ENCODE data around the gene CYTH1. TPM values are rescaled to one million over a fixed set of nuclear protein-coding genes. Genes with fewer than 3 reads are reported as not detected.

Gene CYTH1
- total and polyA plus RNA-seq, 5 donors from 2014 or later: 202 to 487 (median 206) TPM

- Histone ChIP-seq H3K27me3 (ENCODE audit: control insufficient read depth, insufficient read depth, low read length) (no peaks in the 10 kb centered on the region), H3K27ac (ENCODE audit: insufficient read depth, low read length, poor library complexity, severe bottlenecking) (peak overlapping the region; percentile 69), H3K4me1 (ENCODE audit: control insufficient read depth, insufficient read depth, low read length, poor library complexity, severe bottlenecking) (peaks cover 91% of the 10 kb centered on the region), H3K9me3 (ENCODE audit: control insufficient read depth in 2 of 2, low read length in 2 of 2) (no peaks in the 10 kb centered on the region), H3K36me3 (ENCODE audit: control insufficient read depth, insufficient read depth, low read length) (peaks cover 6% of the 10 kb centered on the region), H3K4me3 (ENCODE audit: low read depth, low read length) (peak overlapping the region; percentile 51)
- peaks cover 36 to 90% (median 80%) of the 10 kb centered on the region in 4 donors for H3K4me1 Mint-ChIP-seq
- peaks cover 8% of the 10 kb centered on the region for H3K36me3 Mint-ChIP-seq
- H3K4me3 Mint-ChIP-seq: peak overlapping the region; percentile 62 to 83 (median 78)
- ATAC-seq (ENCODE audit: low read depth in 2 of 2) (no peak), DNase-seq (no peak)
- H3K9me3 Mint-ChIP-seq: no peaks in the 10 kb centered on the region
- no peaks in the 10 kb centered on the region for H3K27me3 Mint-ChIP-seq
- H3K27ac Mint-ChIP-seq: peak overlapping the region; percentile 70 to 89 (median 86)
Measured at GRCh38 chr17:78717431-78717980, 64.6 kb downstream of the CYTH1 start.

GRCh38 chr17:78716814-78717393, 65.2 kb downstream of the CYTH1 start:
- H3K27ac ChIP-seq (ENCODE audit: insufficient read depth, low read length, poor library complexity, severe bottlenecking): peak overlapping the region; percentile 69
- peaks cover 90% of the 10 kb centered on the region for H3K4me1 ChIP-seq (ENCODE audit: control insufficient read depth, insufficient read depth, low read length, poor library complexity, severe bottlenecking)
- H3K36me3 Mint-ChIP-seq: peaks cover 8% of the 10 kb centered on the region
- no peaks in the 10 kb centered on the region for H3K27me3 Mint-ChIP-seq
- ATAC-seq (ENCODE audit: low read depth in 2 of 2) (peak; percentile 18 to 43), DNase-seq (peak in 1 of 3 donors; percentile 30)
- H3K4me3 ChIP-seq (ENCODE audit: low read depth, low read length): peak overlapping the region; percentile 65
- no peaks in the 10 kb centered on the region for H3K27me3 ChIP-seq (ENCODE audit: control insufficient read depth, insufficient read depth, low read length)
- H3K4me1 Mint-ChIP-seq: peaks cover 36 to 90% (median 77%) of the 10 kb centered on the region in 4 donors
- no peaks in the 10 kb centered on the region for H3K9me3 ChIP-seq (ENCODE audit: control insufficient read depth in 2 of 2, low read length in 2 of 2)
- H3K36me3 ChIP-seq (ENCODE audit: control insufficient read depth, insufficient read depth, low read length): peaks cover 6% of the 10 kb centered on the region
- H3K4me3 Mint-ChIP-seq: peak overlapping the region; percentile 62 to 83 (median 78)
- no peaks in the 10 kb centered on the region for H3K9me3 Mint-ChIP-seq
- H3K27ac Mint-ChIP-seq: peak overlapping the region; percentile 1 to 89 (median 67)

- Histone ChIP-seq H3K27me3 (ENCODE audit: control insufficient read depth, insufficient read depth, low read length) (no peaks in the 10 kb centered on the region), H3K9me3 (ENCODE audit: control insufficient read depth in 2 of 2, low read length in 2 of 2) (no peaks in the 10 kb centered on the region), H3K27ac (ENCODE audit: insufficient read depth, low read length, poor library complexity, severe bottlenecking) (peak overlapping the region; percentile 69), H3K36me3 (ENCODE audit: control insufficient read depth, insufficient read depth, low read length) (peaks cover 6% of the 10 kb centered on the region), H3K4me1 (ENCODE audit: control insufficient read depth, insufficient read depth, low read length, poor library complexity, severe bottlenecking) (peaks cover 90% of the 10 kb centered on the region), H3K4me3 (ENCODE audit: low read depth, low read length) (peak overlapping the region; percentile 65)
- peaks cover 8% of the 10 kb centered on the region for H3K36me3 Mint-ChIP-seq
- H3K27ac Mint-ChIP-seq: peak overlapping the region in 1 of 3 donors; percentile 89
- ATAC-seq (ENCODE audit: low read depth in 2 of 2): no peak
- H3K9me3 Mint-ChIP-seq: no peaks in the 10 kb centered on the region
- no peaks in the 10 kb centered on the region for H3K27me3 Mint-ChIP-seq
- peaks cover 36 to 90% (median 79%) of the 10 kb centered on the region in 4 donors for H3K4me1 Mint-ChIP-seq
- DNase-seq: no peak
- H3K4me3 Mint-ChIP-seq: peak overlapping the region; percentile 62 to 95 (median 78)
Measured at GRCh38 chr17:78716292-78716691, 65.8 kb downstream of the CYTH1 start.

GRCh38 chr17:78715876-78716275, 66.2 kb downstream of the CYTH1 start:
- H3K27ac ChIP-seq (ENCODE audit: insufficient read depth, low read length, poor library complexity, severe bottlenecking): peak overlapping the region; percentile 69
- H3K4me3 Mint-ChIP-seq: peak overlapping the region; percentile 62 to 95 (median 78)
- H3K27me3 Mint-ChIP-seq: no peaks in the 10 kb centered on the region
- peaks cover 8% of the 10 kb centered on the region for H3K36me3 Mint-ChIP-seq
- peaks cover 6% of the 10 kb centered on the region for H3K36me3 ChIP-seq (ENCODE audit: control insufficient read depth, insufficient read depth, low read length)
- peaks cover 36 to 88% (median 78%) of the 10 kb centered on the region in 4 donors for H3K4me1 Mint-ChIP-seq
- peak overlapping the region; percentile 65 for H3K4me3 ChIP-seq (ENCODE audit: low read depth, low read length)
- H3K9me3 Mint-ChIP-seq: no peaks in the 10 kb centered on the region
- H3K9me3 ChIP-seq (ENCODE audit: control insufficient read depth in 2 of 2, low read length in 2 of 2): no peaks in the 10 kb centered on the region
- DNase-seq (no peak), ATAC-seq (ENCODE audit: low read depth in 2 of 2) (no peak)
- peak overlapping the region; percentile 83 to 89 (median 87) for H3K27ac Mint-ChIP-seq
- H3K4me1 ChIP-seq (ENCODE audit: control insufficient read depth, insufficient read depth, low read length, poor library complexity, severe bottlenecking): peaks cover 88% of the 10 kb centered on the region
- H3K27me3 ChIP-seq (ENCODE audit: control insufficient read depth, insufficient read depth, low read length): no peaks in the 10 kb centered on the region

- H3K27me3 Mint-ChIP-seq: no peaks in the 10 kb centered on the region
- peaks cover 39 to 92% (median 80%) of the 10 kb centered on the region in 4 donors for H3K4me1 Mint-ChIP-seq
- peak overlapping the region; percentile 87 to 97 (median 89) for H3K27ac Mint-ChIP-seq
- no peaks in the 10 kb centered on the region for H3K27me3 ChIP-seq (ENCODE audit: control insufficient read depth, insufficient read depth, low read length)
- H3K36me3 Mint-ChIP-seq: peaks cover 8% of the 10 kb centered on the region
- H3K4me1 ChIP-seq (ENCODE audit: control insufficient read depth, insufficient read depth, low read length, poor library complexity, severe bottlenecking): peaks cover 89% of the 10 kb centered on the region
- peaks cover 6% of the 10 kb centered on the region for H3K36me3 ChIP-seq (ENCODE audit: control insufficient read depth, insufficient read depth, low read length)
- no peak for ATAC-seq (ENCODE audit: low read depth in 2 of 2)
- peak overlapping the region; percentile 69 for H3K27ac ChIP-seq (ENCODE audit: insufficient read depth, low read length, poor library complexity, severe bottlenecking)
- H3K4me3 ChIP-seq (ENCODE audit: low read depth, low read length): peak overlapping the region; percentile 65
- peak overlapping the region; percentile 62 to 95 (median 78) for H3K4me3 Mint-ChIP-seq
- DNase-seq: no peak
- no peaks in the 10 kb centered on the region for H3K9me3 ChIP-seq (ENCODE audit: control insufficient read depth in 2 of 2, low read length in 2 of 2)
- H3K9me3 Mint-ChIP-seq: no peaks in the 10 kb centered on the region
Measured at GRCh38 chr17:78715000-78715771, 66.9 kb downstream of the CYTH1 start.

- no peak for ATAC-seq (ENCODE audit: low read depth in 2 of 2)
- H3K27me3 ChIP-seq (ENCODE audit: control insufficient read depth, insufficient read depth, low read length): no peaks in the 10 kb centered on the region
- peak overlapping the region; percentile 65 for H3K4me3 ChIP-seq (ENCODE audit: low read depth, low read length)
- H3K36me3 ChIP-seq (ENCODE audit: control insufficient read depth, insufficient read depth, low read length): peaks cover 7% of the 10 kb centered on the region
- peaks cover 44 to 92% (median 81%) of the 10 kb centered on the region in 4 donors for H3K4me1 Mint-ChIP-seq
- no peak for DNase-seq
- peak overlapping the region; percentile 64 to 97 (median 86) for H3K27ac Mint-ChIP-seq
- H3K9me3 Mint-ChIP-seq: no peaks in the 10 kb centered on the region
- H3K27ac ChIP-seq (ENCODE audit: insufficient read depth, low read length, poor library complexity, severe bottlenecking): peak overlapping the region; percentile 55
- peaks cover 89% of the 10 kb centered on the region for H3K4me1 ChIP-seq (ENCODE audit: control insufficient read depth, insufficient read depth, low read length, poor library complexity, severe bottlenecking)
- H3K4me3 Mint-ChIP-seq: peak overlapping the region; percentile 36 to 89 (median 76)
- no peaks in the 10 kb centered on the region for H3K27me3 Mint-ChIP-seq
- H3K9me3 ChIP-seq (ENCODE audit: control insufficient read depth in 2 of 2, low read length in 2 of 2): no peaks in the 10 kb centered on the region
- peaks cover 8% of the 10 kb centered on the region for H3K36me3 Mint-ChIP-seq
Measured at GRCh38 chr17:78714534-78714933, 67.5 kb downstream of the CYTH1 start.

- H3K9me3 ChIP-seq (ENCODE audit: control insufficient read depth in 2 of 2, low read length in 2 of 2): no peaks in the 10 kb centered on the region
- H3K27me3 Mint-ChIP-seq: no peaks in the 10 kb centered on the region
- no peaks in the 10 kb centered on the region for H3K27me3 ChIP-seq (ENCODE audit: control insufficient read depth, insufficient read depth, low read length)
- peak overlapping the region; percentile 49 for H3K27ac ChIP-seq (ENCODE audit: insufficient read depth, low read length, poor library complexity, severe bottlenecking)
- peak overlapping the region in 2 of 3 donors; percentile 56 to 89 for H3K27ac Mint-ChIP-seq
- peaks cover 23% of the 10 kb centered on the region for H3K36me3 Mint-ChIP-seq
- no peak for ATAC-seq (ENCODE audit: low read depth in 2 of 2)
- H3K36me3 ChIP-seq (ENCODE audit: control insufficient read depth, insufficient read depth, low read length): peaks cover 30% of the 10 kb centered on the region
- no peak for DNase-seq
- H3K9me3 Mint-ChIP-seq: no peaks in the 10 kb centered on the region
- peaks cover 74% of the 10 kb centered on the region for H3K4me1 ChIP-seq (ENCODE audit: control insufficient read depth, insufficient read depth, low read length, poor library complexity, severe bottlenecking)
- H3K4me3 Mint-ChIP-seq: peak overlapping the region in 3 of 4 donors; percentile 8 to 62 (median 35)
- H3K4me1 Mint-ChIP-seq: peaks cover 28 to 86% (median 72%) of the 10 kb centered on the region in 4 donors
- no peak overlapping the region for H3K4me3 ChIP-seq (ENCODE audit: low read depth, low read length)
Measured at GRCh38 chr17:78712043-78712442, 70.0 kb downstream of the CYTH1 start.
